HepG2 (cell line): Measurements from ENCODE around the gene HIVEP2. TPM values are rescaled to one million over a fixed set of nuclear protein-coding genes. Genes with fewer than 3 reads are reported as not detected.

Experiments
- ADNP ChIP-seq: sonication (generic); formaldehyde crosslinking; IDR thresholded peaks from 2 replicates; pipeline ENCODE4 v1.4.0; 2020; ENCODE audit warnings: missing genetic modification reagents
- ASH2L ChIP-seq: fragments of 300-600, 200-600 bp; sonication (generic); IDR thresholded peaks from 2 replicates; pipeline ENCODE4 v1.7.0; 2017; ENCODE audit warnings: low read depth, mild to moderate bottlenecking, moderate library complexity, mixed read lengths, low read length; ENCODE audit not compliant: insufficient read length
- CENPX ChIP-seq: sonication (generic); formaldehyde crosslinking; IDR thresholded peaks from 2 replicates; pipeline ENCODE4 v1.9.0; 2021; ENCODE audit warnings: mild to moderate bottlenecking, missing genetic modification reagents, moderate library complexity
- DNMT1 ChIP-seq: sonication (generic); formaldehyde crosslinking; IDR thresholded peaks from 2 replicates; pipeline ENCODE4 v1.5.1; 2020; ENCODE audit warnings: mild to moderate bottlenecking, missing genetic modification reagents
- NFIB ChIP-seq: sonication (generic); formaldehyde crosslinking; IDR thresholded peaks from 2 replicates; pipeline ENCODE4 v1.9.0; 2021; ENCODE audit warnings: missing genetic modification reagents, mild to moderate bottlenecking, borderline replicate concordance
- NFYB ChIP-seq: sonication (generic); formaldehyde crosslinking; IDR thresholded peaks from 2 replicates; pipeline ENCODE4 v1.4.0; 2020; ENCODE audit warnings: missing genetic modification reagents
- PLRG1 ChIP-seq: fragments of 450-650 bp; conservative IDR thresholded peaks from 2 replicates; pipeline ENCODE4 v1.6.1; 2016
- RBAK ChIP-seq: sonication (generic); formaldehyde crosslinking; IDR thresholded peaks from 2 replicates; pipeline ENCODE4 v1.5.1; 2020; ENCODE audit warnings: mild to moderate bottlenecking, missing genetic modification reagents
- SMAD3 ChIP-seq: sonication (generic); formaldehyde crosslinking; IDR thresholded peaks from 2 replicates; pipeline ENCODE4 v1.4.0; 2020; ENCODE audit warnings: missing genetic modification reagents
- TIGD3 ChIP-seq: sonication (generic); formaldehyde crosslinking; IDR thresholded peaks from 2 replicates; pipeline ENCODE4 v1.5.1; 2020; ENCODE audit warnings: mild to moderate bottlenecking, missing genetic modification reagents, borderline replicate concordance
- TMF1 ChIP-seq: sonication (generic); formaldehyde crosslinking; IDR thresholded peaks from 2 replicates; pipeline ENCODE4 v1.8.1; 2022; ENCODE audit warnings: low read depth, missing genetic modification reagents
- U2AF1 ChIP-seq: fragments of 200-400 bp; formaldehyde crosslinking; optimal IDR thresholded peaks from 2 replicates; pipeline ENCODE3; 2017; ENCODE audit warnings: mild to moderate bottlenecking, low read depth, low read length
- WIZ ChIP-seq: sonication (generic); formaldehyde crosslinking; IDR thresholded peaks from 2 replicates; pipeline ENCODE4 v1.5.1; 2020; ENCODE audit warnings: mild to moderate bottlenecking, missing genetic modification reagents
- ZBTB1 ChIP-seq: sonication (generic); formaldehyde crosslinking; IDR thresholded peaks from 2 replicates; pipeline ENCODE4 v1.4.0; 2020; ENCODE audit warnings: missing genetic modification reagents, borderline replicate concordance
- ZFX ChIP-seq: sonication (generic); formaldehyde crosslinking; IDR thresholded peaks from 2 replicates; pipeline ENCODE4 v1.4.0; 2020; ENCODE audit warnings: mild to moderate bottlenecking, low read depth, missing genetic modification reagents, moderate library complexity
- ZNF160 ChIP-seq: sonication (generic); formaldehyde crosslinking; IDR thresholded peaks from 2 replicates; pipeline ENCODE4 v1.8.0; 2022; ENCODE audit warnings: mild to moderate bottlenecking, inconsistent platforms, missing genetic modification reagents
- ZNF263 ChIP-seq: sonication (generic); formaldehyde crosslinking; IDR thresholded peaks from 2 replicates; pipeline ENCODE4 v1.4.0; 2020; ENCODE audit warnings: missing genetic modification reagents
- ZNF317 ChIP-seq: sonication (generic); formaldehyde crosslinking; IDR thresholded peaks from 2 replicates; pipeline ENCODE4 v1.5.0; 2020; ENCODE audit warnings: mild to moderate bottlenecking, missing genetic modification reagents
- ZNF354B ChIP-seq: sonication (generic); formaldehyde crosslinking; IDR thresholded peaks from 2 replicates; pipeline ENCODE4 v1.8.0; 2022; ENCODE audit warnings: mild to moderate bottlenecking, missing genetic modification reagents
- ZNF644 ChIP-seq: IDR thresholded peaks from 2 replicates; pipeline ENCODE4 v1.6.1; 2016; ENCODE audit warnings: low read depth
- ZNF672 ChIP-seq: sonication (generic); formaldehyde crosslinking; IDR thresholded peaks from 2 replicates; pipeline ENCODE4 v1.8.1; 2022; ENCODE audit warnings: missing genetic modification reagents
- ZNF703 ChIP-seq: sonication (generic); formaldehyde crosslinking; IDR thresholded peaks from 2 replicates; pipeline ENCODE4 v1.5.1; 2020; ENCODE audit warnings: missing genetic modification reagents, mild to moderate bottlenecking, moderate library complexity, borderline replicate concordance
- ZNF839 ChIP-seq: sonication (generic); formaldehyde crosslinking; IDR thresholded peaks from 2 replicates; pipeline ENCODE4 v1.4.0; 2020; ENCODE audit warnings: missing genetic modification reagents, mild to moderate bottlenecking, borderline replicate concordance
- polyA plus RNA-seq, 8 experiments: library from polyadenylated mRNA; depleted of rRNA in 3 of 8; stranded (reverse) in 7 of 8; unstranded in 1 of 8; fragments of >200 nt; fragmentation: Illumina TruSeq in 4 of 8; extraction: Trizol in 4 of 8; gene quantifications; 2 replicates each; pipeline versions ENCODE4 v1.2.1 to v1.2.3, GENCODE V29; 2011 to 2016; ENCODE audit warnings: low read depth in 4 of 8, missing spikeins in 1 of 8, mixed read lengths in 1 of 8; ENCODE audit not compliant: insufficient read depth in 1 of 8
- total RNA-seq, 5 experiments: library from RNA; depleted of rRNA; stranded (reverse); fragments of >200 nt; fragmentation: Illumina TruSeq; extraction: Trizol; gene quantifications; 2 replicates each; pipeline ENCODE4 v1.2.3, GENCODE V29; 2016; ENCODE audit warnings: low read depth in 1 of 5
- TF ChIP-seq, protein P1 (sequence below): sonication (generic); formaldehyde crosslinking; IDR thresholded peaks from 2 replicates; pipeline ENCODE4 v1.4.0; 2020; ENCODE audit warnings: mild to moderate bottlenecking, missing genetic modification reagents
- TF ChIP-seq, protein P2 (sequence below), 2 experiments: fragments of 450-650 bp in 1 of 2; sonication (generic) in 1 of 2; formaldehyde crosslinking; IDR thresholded peaks; 2 replicates each; pipeline versions ENCODE4 v1.5.0 to v1.8.0; 2020 to 2022; ENCODE audit warnings: mild to moderate bottlenecking in 1 of 2, missing genetic modification reagents in 1 of 2
- TF ChIP-seq, protein P3 (sequence below): IDR thresholded peaks from 2 replicates; pipeline ENCODE4 v1.6.1; 2016

Gene HIVEP2
- total and polyA plus RNA-seq, 2 of the 13 experiments (the other 11 are each of a cell fraction or from before 2014, with no cell fraction given), result 3.4 to 12.9 TPM

GRCh38 chr6:142946181-142946923 lies 1.4 kb upstream of the HIVEP2 start (continued):
- TF ChIP-seq ZNF839, result no peak
- TF ChIP-seq ADNP (CRISPR knock-in tag), result no peak
- TF ChIP-seq ZNF703 (CRISPR knock-in tag), result no peak
- peak; percentile 38 for TF ChIP-seq ASH2L
- no peak for TF ChIP-seq PLRG1
- TF ChIP-seq WIZ, result no peak
- TF ChIP-seq TMF1, result no peak
- TF ChIP-seq, protein P1, sequence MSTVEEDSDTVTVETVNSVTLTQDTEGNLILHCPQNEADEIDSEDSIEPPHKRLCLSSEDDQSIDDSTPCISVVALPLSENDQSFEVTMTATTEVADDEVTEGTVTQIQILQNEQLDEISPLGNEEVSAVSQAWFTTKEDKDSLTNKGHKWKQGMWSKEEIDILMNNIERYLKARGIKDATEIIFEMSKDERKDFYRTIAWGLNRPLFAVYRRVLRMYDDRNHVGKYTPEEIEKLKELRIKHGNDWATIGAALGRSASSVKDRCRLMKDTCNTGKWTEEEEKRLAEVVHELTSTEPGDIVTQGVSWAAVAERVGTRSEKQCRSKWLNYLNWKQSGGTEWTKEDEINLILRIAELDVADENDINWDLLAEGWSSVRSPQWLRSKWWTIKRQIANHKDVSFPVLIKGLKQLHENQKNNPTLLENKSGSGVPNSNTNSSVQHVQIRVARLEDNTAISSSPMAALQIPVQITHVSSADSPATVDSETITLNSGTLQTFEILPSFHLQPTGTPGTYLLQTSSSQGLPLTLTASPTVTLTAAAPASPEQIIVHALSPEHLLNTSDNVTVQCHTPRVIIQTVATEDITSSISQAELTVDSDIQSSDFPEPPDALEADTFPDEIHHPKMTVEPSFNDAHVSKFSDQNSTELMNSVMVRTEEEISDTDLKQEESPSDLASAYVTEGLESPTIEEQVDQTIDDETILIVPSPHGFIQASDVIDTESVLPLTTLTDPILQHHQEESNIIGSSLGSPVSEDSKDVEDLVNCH (CRISPR knock-in tag), result no peak
- no peak for TF ChIP-seq RBAK (CRISPR knock-in tag)
- TF ChIP-seq ZNF644, result peak; percentile 20; the same call in 1 of the 2 replicates
- TF ChIP-seq ZNF263 (CRISPR knock-in tag), result peak; percentile 65
- no peak for TF ChIP-seq SMAD3 (CRISPR knock-in tag)
- TF ChIP-seq, protein P2, sequence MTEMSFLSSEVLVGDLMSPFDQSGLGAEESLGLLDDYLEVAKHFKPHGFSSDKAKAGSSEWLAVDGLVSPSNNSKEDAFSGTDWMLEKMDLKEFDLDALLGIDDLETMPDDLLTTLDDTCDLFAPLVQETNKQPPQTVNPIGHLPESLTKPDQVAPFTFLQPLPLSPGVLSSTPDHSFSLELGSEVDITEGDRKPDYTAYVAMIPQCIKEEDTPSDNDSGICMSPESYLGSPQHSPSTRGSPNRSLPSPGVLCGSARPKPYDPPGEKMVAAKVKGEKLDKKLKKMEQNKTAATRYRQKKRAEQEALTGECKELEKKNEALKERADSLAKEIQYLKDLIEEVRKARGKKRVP (CRISPR knock-in tag; IDR thresholded peaks at IDR 0.05), result peak in 1 of 2 experiments; percentile 49; a peak in 1 of 4 replicates
- no peak for TF ChIP-seq NFIB (CRISPR knock-in tag)
- peak; percentile 39 for TF ChIP-seq U2AF1
- TF ChIP-seq ZNF317 (CRISPR knock-in tag), result 0 out of 2 replicates have a peak, but pooled peaks have one; percentile 32
- TF ChIP-seq, protein P3, sequence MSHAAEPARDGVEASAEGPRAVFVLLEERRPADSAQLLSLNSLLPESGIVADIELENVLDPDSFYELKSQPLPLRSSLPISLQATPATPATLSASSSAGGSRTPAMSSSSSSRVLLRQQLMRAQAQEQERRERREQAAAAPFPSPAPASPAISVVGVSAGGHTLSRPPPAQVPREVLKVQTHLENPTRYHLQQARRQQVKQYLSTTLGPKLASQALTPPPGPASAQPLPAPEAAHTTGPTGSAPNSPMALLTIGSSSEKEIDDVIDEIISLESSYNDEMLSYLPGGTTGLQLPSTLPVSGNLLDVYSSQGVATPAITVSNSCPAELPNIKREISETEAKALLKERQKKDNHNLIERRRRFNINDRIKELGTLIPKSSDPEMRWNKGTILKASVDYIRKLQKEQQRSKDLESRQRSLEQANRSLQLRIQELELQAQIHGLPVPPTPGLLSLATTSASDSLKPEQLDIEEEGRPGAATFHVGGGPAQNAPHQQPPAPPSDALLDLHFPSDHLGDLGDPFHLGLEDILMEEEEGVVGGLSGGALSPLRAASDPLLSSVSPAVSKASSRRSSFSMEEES (CRISPR knock-in tag), result peak; percentile 41; the same call in 1 of the 2 replicates
- TF ChIP-seq TIGD3 (CRISPR knock-in tag), result no peak
- no peak for TF ChIP-seq NFYB
- no peak for TF ChIP-seq ZNF354B (CRISPR knock-in tag)
- peak; percentile 47; the same call in 1 of the 2 replicates for TF ChIP-seq ZFX (CRISPR knock-in tag)
- TF ChIP-seq ZNF160, result no peak
- TF ChIP-seq ZBTB1 (CRISPR knock-in tag), result no peak
- no peak for TF ChIP-seq ZNF672 (CRISPR knock-in tag)
- TF ChIP-seq CENPX (CRISPR knock-in tag), result no peak
- no peak for TF ChIP-seq DNMT1 (CRISPR knock-in tag)
